ENCODE data around the gene SLC25A30.

The SLC25A30 gene

DNA sequence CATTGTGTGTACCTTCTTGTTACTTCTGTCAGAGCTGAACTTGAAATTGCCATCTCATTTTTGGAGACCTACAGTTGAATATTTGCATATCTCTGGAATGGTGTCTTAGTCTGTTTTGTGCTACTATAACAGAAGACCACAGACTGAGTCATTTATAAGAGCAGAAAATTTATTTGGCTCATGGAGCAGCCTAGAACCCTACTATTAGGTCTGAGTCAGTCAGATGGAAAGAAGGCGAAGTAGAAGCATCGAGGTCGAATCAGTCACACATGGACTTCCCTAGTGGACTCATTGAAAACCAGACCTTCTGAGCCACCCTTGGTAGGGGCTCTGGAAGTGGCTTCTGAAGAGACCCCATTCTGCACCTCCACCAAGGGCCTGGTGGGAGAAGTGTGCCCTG is 43.3 kb downstream of the SLC25A30 start:
- no peak overlapping the region for H3K4me3 ChIP-seq (ENCODE audit: low read depth in 1 of 2, low read length in 2 of 2)
- H3K36me3 ChIP-seq (ENCODE audit: insufficient read depth, low read length) = no peaks in the 10 kb centered on the region
- no peaks in the 10 kb centered on the region for H3K9me3 ChIP-seq (ENCODE audit: low read length)
- H3K4me1 ChIP-seq (ENCODE audit: insufficient read depth, low read length) = peaks cover 9% of the 10 kb centered on the region
- no peak overlapping the region for H3K9ac ChIP-seq (ENCODE audit: low read length)
- H3K27me3 ChIP-seq (ENCODE audit: control insufficient read depth in 1 of 2, insufficient read depth in 2 of 2, low read length in 2 of 2) = no peaks in the 10 kb centered on the region
- no peak overlapping the region for H3K27ac ChIP-seq (ENCODE audit: low read depth, low read length)

DNA sequence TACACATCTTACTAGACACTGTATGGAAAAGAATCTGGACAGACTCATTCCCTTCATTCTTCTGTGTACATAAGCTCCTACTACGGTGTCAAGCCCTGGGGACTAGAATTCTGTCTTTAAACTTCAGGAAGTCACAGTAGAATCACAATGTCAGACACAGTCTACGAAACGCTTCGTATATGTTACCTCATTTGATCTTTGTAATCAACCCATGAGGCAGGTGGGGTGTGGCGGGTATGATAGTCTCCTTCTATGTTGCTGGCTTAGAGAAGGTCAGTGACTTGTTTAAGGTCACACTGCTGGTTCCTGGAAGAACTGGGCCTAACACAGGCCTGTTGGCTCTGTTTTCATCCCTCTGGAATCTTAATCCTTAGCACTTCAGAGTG is 45.0 kb downstream of the SLC25A30 start:
- Histone ChIP-seq H3K27ac (ENCODE audit: low read depth, low read length) (no peak overlapping the region), H3K9ac (ENCODE audit: low read length) (no peak overlapping the region), H3K4me1 (ENCODE audit: insufficient read depth, low read length) (peaks cover 9% of the 10 kb centered on the region)

DNA sequence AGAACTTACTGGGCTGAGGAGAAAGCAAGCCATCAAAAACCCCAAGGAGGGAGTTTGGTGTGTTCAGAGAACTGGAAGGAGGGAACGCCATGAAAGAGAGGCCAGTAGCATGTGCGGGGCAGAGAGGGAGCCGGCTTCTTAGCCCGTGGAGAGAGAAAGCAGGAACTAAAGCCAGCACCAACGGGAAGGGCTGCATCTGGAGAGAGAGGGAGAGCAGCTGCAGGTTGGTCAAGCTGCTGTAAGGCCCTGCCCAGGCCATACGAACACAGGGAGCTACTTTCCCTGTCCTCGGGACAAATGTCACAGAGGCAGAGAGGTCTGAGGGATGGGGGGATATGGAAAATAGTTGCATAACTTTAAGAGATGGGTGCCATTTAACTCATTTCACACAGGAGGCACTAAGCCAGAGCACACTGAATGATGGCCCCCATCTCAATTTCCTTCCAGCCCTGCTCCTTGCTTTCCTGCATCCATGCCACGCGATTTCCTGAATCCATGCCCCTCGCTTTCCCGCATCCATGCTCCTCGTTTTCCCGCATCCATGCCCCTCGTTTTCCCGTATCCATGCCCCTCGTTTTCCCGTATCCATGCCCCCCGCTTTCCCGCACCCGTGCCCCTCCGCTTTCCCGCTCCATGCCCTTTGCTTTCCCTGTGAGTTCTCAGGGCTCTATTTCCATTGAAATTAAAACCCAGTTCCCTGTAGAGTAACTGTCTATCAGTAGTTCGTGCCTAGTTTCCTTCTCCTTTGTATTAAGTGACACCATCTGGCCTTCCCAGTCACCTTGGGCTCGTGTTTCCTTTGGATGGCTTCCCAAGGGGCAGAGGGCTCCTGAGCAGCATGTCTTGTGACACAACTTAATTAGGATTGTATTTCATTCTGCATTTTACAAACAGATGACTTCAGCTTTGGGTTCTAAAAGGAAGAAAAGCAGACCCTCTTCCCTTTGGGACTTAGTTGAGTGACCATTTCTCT is 45.7 kb downstream of the SLC25A30 start:
- H3K9me3 ChIP-seq (ENCODE audit: low read length) = no peaks in the 10 kb centered on the region
- H3K27me3 ChIP-seq (ENCODE audit: control insufficient read depth in 1 of 2, insufficient read depth in 2 of 2, low read length in 2 of 2) = no peaks in the 10 kb centered on the region
- no peak overlapping the region for H3K9ac ChIP-seq (ENCODE audit: low read length)
- H3K27ac ChIP-seq (ENCODE audit: low read depth, low read length) = no peak overlapping the region
- no peaks in the 10 kb centered on the region for H3K36me3 ChIP-seq (ENCODE audit: insufficient read depth, low read length)
- peaks cover 9% of the 10 kb centered on the region for H3K4me1 ChIP-seq (ENCODE audit: insufficient read depth, low read length)
- H3K4me3 ChIP-seq (ENCODE audit: low read depth in 1 of 2, low read length in 2 of 2) = no peak overlapping the region

More for the DNA sequence above, 45.0 kb downstream of the SLC25A30 start:
- H3K27me3 ChIP-seq (ENCODE audit: control insufficient read depth in 1 of 2, insufficient read depth in 2 of 2, low read length in 2 of 2) = no peaks in the 10 kb centered on the region
- no peak overlapping the region for H3K4me3 ChIP-seq (ENCODE audit: low read depth in 1 of 2, low read length in 2 of 2)
- H3K36me3 ChIP-seq (ENCODE audit: insufficient read depth, low read length) = no peaks in the 10 kb centered on the region
- H3K9me3 ChIP-seq (ENCODE audit: low read length) = no peaks in the 10 kb centered on the region

DNA sequence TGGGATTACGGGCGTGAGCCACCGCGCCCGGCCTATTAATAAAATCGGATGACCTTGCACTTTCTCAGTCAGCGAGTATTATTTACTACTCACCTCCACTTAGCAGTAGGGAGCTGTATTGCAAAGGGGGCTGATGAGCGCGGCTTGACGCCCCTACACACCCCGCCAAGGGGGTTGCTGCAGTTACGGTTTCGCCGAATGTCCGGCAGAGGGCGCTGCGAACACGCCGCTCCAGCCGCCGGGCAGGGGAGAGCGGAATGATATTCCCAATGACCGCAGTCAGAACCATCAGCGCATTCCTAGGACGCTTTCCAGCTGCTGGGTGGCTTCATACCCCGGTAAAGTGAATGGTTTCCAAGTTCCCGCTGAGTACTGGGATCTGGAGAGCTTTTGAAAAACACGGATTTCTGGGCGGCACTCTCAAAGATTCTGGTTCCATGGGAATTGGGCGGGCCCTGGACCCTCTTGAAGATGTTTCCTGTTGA is 47.2 kb downstream of the SLC25A30 start:
- no peaks in the 10 kb centered on the region for H3K9me3 ChIP-seq (ENCODE audit: low read length)
- H3K27me3 ChIP-seq (ENCODE audit: control insufficient read depth in 1 of 2, insufficient read depth in 2 of 2, low read length in 2 of 2) = no peaks in the 10 kb centered on the region
- H3K4me1 ChIP-seq (ENCODE audit: insufficient read depth, low read length) = peaks cover 9% of the 10 kb centered on the region
- no peak overlapping the region for H3K27ac ChIP-seq (ENCODE audit: low read depth, low read length)
- H3K4me3 ChIP-seq (ENCODE audit: low read depth in 1 of 2, low read length in 2 of 2) = peak overlapping the region; percentile 4 to 47
- H3K36me3 ChIP-seq (ENCODE audit: insufficient read depth, low read length) = no peaks in the 10 kb centered on the region
- no peak overlapping the region for H3K9ac ChIP-seq (ENCODE audit: low read length)

DNA sequence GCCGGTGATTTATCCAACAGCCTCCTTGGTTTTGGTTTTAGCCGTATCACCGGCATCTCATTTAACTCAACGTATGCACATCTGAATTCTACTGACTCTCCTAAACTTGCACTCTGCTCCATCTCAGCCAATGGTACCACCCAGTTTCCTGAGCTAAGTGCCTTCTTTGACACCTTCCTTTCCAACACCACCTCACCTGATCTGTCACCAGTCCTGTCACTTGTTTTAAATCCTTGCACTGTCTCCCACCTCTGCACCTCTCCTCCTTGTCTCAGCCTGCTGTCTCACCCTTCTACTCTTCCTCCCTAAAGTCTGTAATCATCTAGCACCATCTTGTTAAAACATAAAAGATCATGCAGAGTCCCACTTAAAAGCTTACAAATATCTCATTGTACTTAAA is 49.1 kb downstream of the SLC25A30 start:
- Histone ChIP-seq H3K36me3 (ENCODE audit: insufficient read depth, low read length) (peaks cover 7% of the 10 kb centered on the region), H3K4me3 (ENCODE audit: low read depth in 1 of 2, low read length in 2 of 2) (no peak overlapping the region), H3K27me3 (ENCODE audit: control insufficient read depth in 1 of 2, insufficient read depth in 2 of 2, low read length in 2 of 2) (no peaks in the 10 kb centered on the region), H3K27ac (ENCODE audit: low read depth, low read length) (no peak overlapping the region), H3K4me1 (ENCODE audit: insufficient read depth, low read length) (peaks cover 9% of the 10 kb centered on the region), H3K9me3 (ENCODE audit: low read length) (no peaks in the 10 kb centered on the region), H3K9ac (ENCODE audit: low read length) (no peak overlapping the region)

DNA sequence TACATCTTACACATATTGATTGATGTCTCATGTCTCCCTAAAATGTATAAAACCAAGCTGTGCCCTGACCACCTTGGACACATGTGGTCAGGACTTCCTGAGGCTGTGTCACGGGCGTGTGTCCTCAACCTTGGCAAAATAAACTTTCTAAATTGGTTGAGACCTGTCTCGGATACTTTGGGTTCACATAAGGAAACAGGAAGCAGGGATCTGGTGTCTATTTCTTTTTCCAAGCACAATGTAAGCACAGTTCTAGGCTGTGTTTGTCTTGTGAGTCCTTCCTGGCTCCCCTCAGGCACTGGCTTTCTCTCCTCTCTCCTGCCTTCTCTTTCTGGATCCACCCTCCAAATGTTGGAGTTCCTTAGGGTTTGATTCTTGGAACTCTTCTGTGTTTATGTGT is 49.6 kb downstream of the SLC25A30 start:
- H3K27ac ChIP-seq (ENCODE audit: low read depth, low read length) = no peak overlapping the region

DNA sequence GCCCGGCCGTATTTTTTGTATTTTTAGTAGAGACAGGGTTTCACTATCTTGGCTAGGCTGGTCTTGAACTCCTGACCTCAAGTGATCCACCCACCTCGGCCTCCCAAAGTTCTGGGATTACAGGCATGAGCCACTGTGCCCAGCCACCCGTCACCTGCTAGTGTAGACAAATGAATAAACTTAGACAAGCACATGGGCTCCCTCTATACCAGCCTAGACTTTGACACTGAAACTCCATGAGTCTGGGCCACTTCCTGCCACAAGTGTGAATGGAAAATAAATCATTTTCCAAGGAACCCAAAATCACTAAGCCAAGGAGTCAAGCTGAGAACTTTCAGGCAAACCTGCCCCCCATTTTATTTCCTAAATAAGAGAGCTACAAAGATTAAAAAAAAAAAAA is 50.2 kb downstream of the SLC25A30 start:
- Histone ChIP-seq H3K4me1 (ENCODE audit: insufficient read depth, low read length) (peaks cover 9% of the 10 kb centered on the region), H3K9ac (ENCODE audit: low read length) (no peak overlapping the region), H3K9me3 (ENCODE audit: low read length) (no peaks in the 10 kb centered on the region), H3K4me3 (ENCODE audit: low read depth in 1 of 2, low read length in 2 of 2) (no peak overlapping the region), H3K27me3 (ENCODE audit: control insufficient read depth in 1 of 2, insufficient read depth in 2 of 2, low read length in 2 of 2) (no peaks in the 10 kb centered on the region), H3K36me3 (ENCODE audit: insufficient read depth, low read length) (peaks cover 11% of the 10 kb centered on the region), H3K27ac (ENCODE audit: low read depth, low read length) (no peak overlapping the region)

More for the DNA sequence above, 49.6 kb downstream of the SLC25A30 start:
- Histone ChIP-seq H3K4me1 (ENCODE audit: insufficient read depth, low read length) (peaks cover 9% of the 10 kb centered on the region), H3K4me3 (ENCODE audit: low read depth in 1 of 2, low read length in 2 of 2) (no peak overlapping the region), H3K9me3 (ENCODE audit: low read length) (no peaks in the 10 kb centered on the region), H3K9ac (ENCODE audit: low read length) (no peak overlapping the region), H3K36me3 (ENCODE audit: insufficient read depth, low read length) (peaks cover 11% of the 10 kb centered on the region), H3K27me3 (ENCODE audit: control insufficient read depth in 1 of 2, insufficient read depth in 2 of 2, low read length in 2 of 2) (no peaks in the 10 kb centered on the region)

DNA sequence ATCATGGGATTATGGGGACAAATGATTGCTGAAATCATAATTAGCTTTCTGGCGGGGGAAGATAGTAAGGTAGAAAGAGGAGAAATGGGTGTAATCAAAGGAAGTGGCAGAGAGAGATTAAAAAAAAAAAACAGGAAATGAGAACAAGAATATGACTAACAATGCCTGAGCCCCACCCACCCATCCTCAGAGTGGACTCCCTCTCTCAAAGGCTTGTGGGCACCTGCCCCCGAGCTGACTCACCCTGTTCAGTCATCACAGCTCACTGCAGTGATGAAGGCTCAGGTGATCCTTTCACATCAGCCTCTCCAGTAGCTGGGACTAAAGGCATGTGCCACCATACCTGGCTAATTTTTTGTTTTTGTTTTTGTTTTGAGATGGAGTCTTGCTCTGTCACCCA is 50.8 kb downstream of the SLC25A30 start:
- H3K27ac ChIP-seq (ENCODE audit: low read depth, low read length) = no peak overlapping the region

DNA sequence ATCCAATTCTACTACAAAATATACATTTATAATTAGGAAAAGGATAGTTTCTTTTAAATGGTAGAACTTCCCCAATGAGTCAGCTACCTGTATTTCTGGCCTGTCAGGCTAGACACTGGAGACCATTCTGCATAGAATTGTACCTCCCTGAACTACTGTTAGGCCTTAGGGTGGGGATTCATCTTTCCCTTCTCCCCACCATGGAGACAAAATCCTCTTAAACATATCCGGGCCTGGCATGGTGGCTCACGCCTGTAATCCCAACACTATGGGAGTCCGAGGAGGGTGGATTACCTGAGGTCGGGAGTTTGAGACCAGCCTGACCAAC is 52.7 kb downstream of the SLC25A30 start:
- Histone ChIP-seq H3K36me3 (ENCODE audit: insufficient read depth, low read length) (peaks cover 11% of the 10 kb centered on the region), H3K27me3 (ENCODE audit: control insufficient read depth in 1 of 2, insufficient read depth in 2 of 2, low read length in 2 of 2) (no peaks in the 10 kb centered on the region), H3K9ac (ENCODE audit: low read length) (no peak overlapping the region), H3K4me3 (ENCODE audit: low read depth in 1 of 2, low read length in 2 of 2) (no peak overlapping the region), H3K4me1 (ENCODE audit: insufficient read depth, low read length) (no peaks in the 10 kb centered on the region), H3K27ac (ENCODE audit: low read depth, low read length) (no peak overlapping the region), H3K9me3 (ENCODE audit: low read length) (no peaks in the 10 kb centered on the region)

More for the DNA sequence above, 50.8 kb downstream of the SLC25A30 start:
- peaks cover 9% of the 10 kb centered on the region for H3K4me1 ChIP-seq (ENCODE audit: insufficient read depth, low read length)
- no peak overlapping the region for H3K9ac ChIP-seq (ENCODE audit: low read length)
- H3K36me3 ChIP-seq (ENCODE audit: insufficient read depth, low read length) = peaks cover 11% of the 10 kb centered on the region
- no peaks in the 10 kb centered on the region for H3K27me3 ChIP-seq (ENCODE audit: control insufficient read depth in 1 of 2, insufficient read depth in 2 of 2, low read length in 2 of 2)
- no peak overlapping the region for H3K4me3 ChIP-seq (ENCODE audit: low read depth in 1 of 2, low read length in 2 of 2)
- H3K9me3 ChIP-seq (ENCODE audit: low read length) = no peaks in the 10 kb centered on the region

DNA sequence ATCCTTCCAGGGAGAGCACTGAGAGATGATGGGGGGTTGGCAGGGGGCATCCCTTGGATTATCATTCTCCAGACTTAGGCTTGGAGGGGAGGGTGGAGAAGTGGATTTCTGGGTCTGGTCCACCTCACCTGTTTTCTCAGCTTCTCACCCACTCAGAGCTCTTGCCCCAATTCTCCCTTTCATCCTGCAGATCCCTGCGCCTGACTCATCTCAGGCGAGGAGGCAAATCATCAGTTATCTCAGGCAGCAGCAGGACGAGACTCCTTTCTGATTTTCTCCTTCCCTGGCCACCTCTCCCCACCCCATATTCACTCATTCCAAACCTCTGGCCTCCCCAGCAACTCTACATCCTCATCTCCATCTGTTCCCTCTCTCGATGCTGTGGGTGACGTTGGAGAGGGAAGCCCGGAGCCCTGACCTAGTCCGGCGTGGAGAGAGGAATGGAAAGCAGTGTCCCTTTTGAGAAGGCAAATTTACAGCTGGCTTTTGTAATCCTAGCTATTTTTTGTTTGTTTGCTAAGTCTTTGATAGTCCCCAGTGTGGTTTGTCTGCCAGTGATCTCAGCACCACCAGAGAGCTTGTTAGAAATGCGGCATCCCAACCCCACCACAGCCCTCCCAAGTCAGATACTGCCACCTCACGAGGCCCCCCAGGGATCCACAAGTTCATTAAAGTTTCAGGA is 53.2 kb downstream of the SLC25A30 start:
- Histone ChIP-seq H3K4me3 (ENCODE audit: low read depth in 1 of 2, low read length in 2 of 2) (no peak overlapping the region), H3K27me3 (ENCODE audit: control insufficient read depth in 1 of 2, insufficient read depth in 2 of 2, low read length in 2 of 2) (no peaks in the 10 kb centered on the region), H3K9ac (ENCODE audit: low read length) (no peak overlapping the region), H3K36me3 (ENCODE audit: insufficient read depth, low read length) (peaks cover 11% of the 10 kb centered on the region), H3K27ac (ENCODE audit: low read depth, low read length) (no peak overlapping the region), H3K4me1 (ENCODE audit: insufficient read depth, low read length) (no peaks in the 10 kb centered on the region), H3K9me3 (ENCODE audit: low read length) (no peaks in the 10 kb centered on the region)

DNA sequence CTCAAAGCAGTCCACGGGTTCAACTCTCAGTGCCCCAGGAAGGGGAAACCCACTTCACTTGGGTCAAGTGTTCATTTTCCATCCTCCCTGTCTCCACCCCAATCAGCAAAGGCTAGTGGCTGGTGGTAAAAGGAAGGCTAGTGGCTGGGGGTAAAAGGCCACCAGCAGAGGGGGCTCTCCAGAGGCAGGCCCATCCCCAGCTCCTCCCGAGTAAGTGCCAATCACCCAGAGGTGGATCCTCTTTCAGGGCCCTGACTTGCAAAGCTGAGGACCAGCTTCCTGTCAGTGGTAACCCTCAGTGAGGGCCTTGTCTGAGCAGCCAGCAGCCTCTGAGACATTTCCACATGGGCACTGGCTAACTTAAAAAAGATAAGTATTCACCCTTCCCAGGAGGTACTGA is 55.2 kb downstream of the SLC25A30 start:
- H3K9me3 ChIP-seq (ENCODE audit: low read length) = no peaks in the 10 kb centered on the region
- peaks cover 11% of the 10 kb centered on the region for H3K36me3 ChIP-seq (ENCODE audit: insufficient read depth, low read length)
- H3K27me3 ChIP-seq (ENCODE audit: control insufficient read depth in 1 of 2, insufficient read depth in 2 of 2, low read length in 2 of 2) = no peaks in the 10 kb centered on the region
- no peak overlapping the region for H3K4me3 ChIP-seq (ENCODE audit: low read depth in 1 of 2, low read length in 2 of 2)
- no peaks in the 10 kb centered on the region for H3K4me1 ChIP-seq (ENCODE audit: insufficient read depth, low read length)
- H3K27ac ChIP-seq (ENCODE audit: low read depth, low read length) = no peak overlapping the region
- H3K9ac ChIP-seq (ENCODE audit: low read length) = no peak overlapping the region

Data from muscle layer of colon (tissue), 2 donors.